A673 (cell line): ENCODE data around the gene BBX.

Experiments used
- CTCF ChIP-seq: fragments of 300-800, 200-600 bp; sonication (generic); conservative IDR thresholded peaks from 2 replicates; pipeline ENCODE4 v1.5.1; 2017; ENCODE audit warnings: low read depth, mild to moderate bottlenecking, antibody characterized with exemption, low read length, moderate library complexity, mixed read lengths
- EZH2 ChIP-seq: fragments of 200-600 bp; sonication (generic); IDR thresholded peaks from 2 replicates; pipeline ENCODE4 v1.6.1; 2017; ENCODE audit warnings: borderline replicate concordance, low read depth, mild to moderate bottlenecking, mixed read lengths, antibody characterized with exemption, low read length; ENCODE audit not compliant: poor library complexity, severe bottlenecking

- TF ChIP-seq CTCF: no peak
- TF ChIP-seq EZH2: no peak
Observed at GRCh38 chr3:107817076-107817475, 294.3 kb downstream of the BBX start.
